Measurements from ENCODE around the gene KRT40. TPM values are rescaled to one million over a fixed set of nuclear protein-coding genes. Genes with fewer than 3 reads are reported as not detected.

The KRT40 gene
- total and polyA plus RNA-seq, 4 donors, result not detected

GRCh38 chr17:40952154-40952553, 32.0 kb downstream of the KRT40 start:
- no peak overlapping the region for H3K4me3 ChIP-seq (ENCODE audit: low read depth in 1 of 3, low read length in 3 of 3)
- H3K27ac ChIP-seq (ENCODE audit: low read depth in 1 of 2, low read length in 2 of 2), result no peak overlapping the region
- no peaks in the 10 kb centered on the region for H3K36me3 ChIP-seq (ENCODE audit: control insufficient read depth in 4 of 4, insufficient read depth in 3 of 4, low read depth in 1 of 4, low read length in 3 of 4)
- DNase-seq (ENCODE audit: low spot score), result no peak
- H3K9me3 ChIP-seq (ENCODE audit: control insufficient read depth in 4 of 4, low read length in 3 of 4), result no peaks in the 10 kb centered on the region
- H3K4me1 ChIP-seq (ENCODE audit: control insufficient read depth in 4 of 4, insufficient read depth in 4 of 4, low read length in 3 of 4), result no peaks in the 10 kb centered on the region
- H3K27me3 ChIP-seq (ENCODE audit: control insufficient read depth in 4 of 4, insufficient read depth in 4 of 4, low read length in 3 of 4), result peaks cover 0 to 4% (median 2%) of the 10 kb centered on the region in 4 donors
- 93% methylated on average over 2 of the region's 2 CpGs for WGBS
- no peak overlapping the region for H3K9ac ChIP-seq (ENCODE audit: low read depth in 1 of 2, low read length in 2 of 2)
- TF ChIP-seq RAD21 (IDR thresholded peaks at IDR 0.05), result no peak
- TF ChIP-seq TAF1 (conservative IDR thresholded peaks at IDR 0.05), result no peak
- TF ChIP-seq HNF4A (conservative IDR thresholded peaks at IDR 0.05), result no peak
- no peak for TF ChIP-seq RXRA (IDR thresholded peaks at IDR 0.05)
- no peak for TF ChIP-seq GABPA (IDR thresholded peaks at IDR 0.05 in 1 of 2, conservative IDR thresholded peaks at IDR 0.05 in 1 of 2)
- TF ChIP-seq HNF4G (IDR thresholded peaks at IDR 0.05), result no peak

GRCh38 chr17:40951011-40951622, 33.0 kb downstream of the KRT40 start:
- no peak overlapping the region for H3K9ac ChIP-seq (ENCODE audit: low read depth in 1 of 2, low read length in 2 of 2)
- no peaks in the 10 kb centered on the region for H3K36me3 ChIP-seq (ENCODE audit: control insufficient read depth in 4 of 4, insufficient read depth in 3 of 4, low read depth in 1 of 4, low read length in 3 of 4)
- peaks cover 0 to 10% (median 4%) of the 10 kb centered on the region in 4 donors for H3K27me3 ChIP-seq (ENCODE audit: control insufficient read depth in 4 of 4, insufficient read depth in 4 of 4, low read length in 3 of 4)
- TF ChIP-seq RAD21 (IDR thresholded peaks at IDR 0.05) (no peak), ZBTB33 (IDR thresholded peaks at IDR 0.05) (no peak), EGR1 (IDR thresholded peaks at IDR 0.05; ENCODE audit: low read depth in 2 of 2) (no peak), FOXA1 (IDR thresholded peaks at IDR 0.05) (no peak), GABPA (IDR thresholded peaks at IDR 0.05 in 1 of 2, conservative IDR thresholded peaks at IDR 0.05 in 1 of 2) (no peak), YY1 (IDR thresholded peaks at IDR 0.05) (no peak), CTCF (IDR thresholded peaks at IDR 0.05; ENCODE audit: low read depth, low read length, missing input control) (no peak), MAX (IDR thresholded peaks at IDR 0.05) (no peak), ATF3 (IDR thresholded peaks at IDR 0.05) (no peak), TAF1 (conservative IDR thresholded peaks at IDR 0.05) (no peak), REST (IDR thresholded peaks at IDR 0.05) (no peak), HNF4A (conservative IDR thresholded peaks at IDR 0.05) (no peak)
- no peak overlapping the region for H3K4me3 ChIP-seq (ENCODE audit: low read depth in 1 of 3, low read length in 3 of 3)
- no peak overlapping the region for H3K27ac ChIP-seq (ENCODE audit: low read depth in 1 of 2, low read length in 2 of 2)
- no peak for DNase-seq (ENCODE audit: low spot score)
- H3K4me1 ChIP-seq (ENCODE audit: control insufficient read depth in 4 of 4, insufficient read depth in 4 of 4, low read length in 3 of 4), result no peaks in the 10 kb centered on the region
- H3K9me3 ChIP-seq (ENCODE audit: control insufficient read depth in 4 of 4, low read length in 3 of 4), result no peaks in the 10 kb centered on the region
- 94% methylated on average over 2 of the region's 2 CpGs for WGBS

All from liver (tissue), 9 donors.